NCI-H2196 (cell line): Measurements from ENCODE around the gene MICALL1.

Experiments
- DNase-seq: peaks from one replicate; lab custom pipeline; 2025; ENCODE audit not compliant: unreplicated experiment; lab: John Stamatoyannopoulos, UW

MICALL1 gene

GRCh38 chr22:37904572-37905533 is 1.2 kb upstream of the MICALL1 start:
- DNase-seq = no peak

GRCh38 chr22:37906364-37907008 is 389 bp downstream of the MICALL1 start:
- no peak for DNase-seq

GRCh38 chr22:37907036-37907954 is 1.2 kb downstream of the MICALL1 start:
- DNase-seq = no peak

GRCh38 chr22:37909766-37910165 is 3.7 kb downstream of the MICALL1 start:
- DNase-seq = no peak

- no peak for DNase-seq
Observed at GRCh38 chr22:37910890-37911672, 5.0 kb downstream of the MICALL1 start.

GRCh38 chr22:37911697-37912096 is 5.6 kb downstream of the MICALL1 start:
- DNase-seq = no peak

- no peak for DNase-seq
Observed at GRCh38 chr22:37912171-37912570, 6.1 kb downstream of the MICALL1 start.

- no peak for DNase-seq
Observed at GRCh38 chr22:37913233-37913721, 7.2 kb downstream of the MICALL1 start.

GRCh38 chr22:37916311-37916710 is 10.2 kb downstream of the MICALL1 start:
- DNase-seq = no peak

- DNase-seq = no peak
Observed at GRCh38 chr22:37917874-37918548, 11.9 kb downstream of the MICALL1 start.

- no peak for DNase-seq
Observed at GRCh38 chr22:37918580-37919270, 12.6 kb downstream of the MICALL1 start.

- DNase-seq = no peak
Observed at GRCh38 chr22:37920126-37920525, 14.0 kb downstream of the MICALL1 start.

- DNase-seq = no peak
Observed at GRCh38 chr22:37922191-37922590, 16.1 kb downstream of the MICALL1 start.

- no peak for DNase-seq
Observed at GRCh38 chr22:37923927-37924326, 17.8 kb downstream of the MICALL1 start.

- no peak for DNase-seq
Observed at GRCh38 chr22:37924386-37925065, 18.4 kb downstream of the MICALL1 start.

- DNase-seq = no peak
Observed at GRCh38 chr22:37925330-37925729, 19.2 kb downstream of the MICALL1 start.

GRCh38 chr22:37925767-37926166 is 19.7 kb downstream of the MICALL1 start:
- no peak for DNase-seq

- no peak for DNase-seq
Observed at GRCh38 chr22:37926358-37926757, 20.3 kb downstream of the MICALL1 start.
